Measurements from ENCODE around the gene FGF18.
"Not testable (repeated sequence)": the region's sequence is repeated elsewhere in the genome, so short reads cannot be mapped to it uniquely, and the experiment has no call there.

The FGF18 gene

DNA sequence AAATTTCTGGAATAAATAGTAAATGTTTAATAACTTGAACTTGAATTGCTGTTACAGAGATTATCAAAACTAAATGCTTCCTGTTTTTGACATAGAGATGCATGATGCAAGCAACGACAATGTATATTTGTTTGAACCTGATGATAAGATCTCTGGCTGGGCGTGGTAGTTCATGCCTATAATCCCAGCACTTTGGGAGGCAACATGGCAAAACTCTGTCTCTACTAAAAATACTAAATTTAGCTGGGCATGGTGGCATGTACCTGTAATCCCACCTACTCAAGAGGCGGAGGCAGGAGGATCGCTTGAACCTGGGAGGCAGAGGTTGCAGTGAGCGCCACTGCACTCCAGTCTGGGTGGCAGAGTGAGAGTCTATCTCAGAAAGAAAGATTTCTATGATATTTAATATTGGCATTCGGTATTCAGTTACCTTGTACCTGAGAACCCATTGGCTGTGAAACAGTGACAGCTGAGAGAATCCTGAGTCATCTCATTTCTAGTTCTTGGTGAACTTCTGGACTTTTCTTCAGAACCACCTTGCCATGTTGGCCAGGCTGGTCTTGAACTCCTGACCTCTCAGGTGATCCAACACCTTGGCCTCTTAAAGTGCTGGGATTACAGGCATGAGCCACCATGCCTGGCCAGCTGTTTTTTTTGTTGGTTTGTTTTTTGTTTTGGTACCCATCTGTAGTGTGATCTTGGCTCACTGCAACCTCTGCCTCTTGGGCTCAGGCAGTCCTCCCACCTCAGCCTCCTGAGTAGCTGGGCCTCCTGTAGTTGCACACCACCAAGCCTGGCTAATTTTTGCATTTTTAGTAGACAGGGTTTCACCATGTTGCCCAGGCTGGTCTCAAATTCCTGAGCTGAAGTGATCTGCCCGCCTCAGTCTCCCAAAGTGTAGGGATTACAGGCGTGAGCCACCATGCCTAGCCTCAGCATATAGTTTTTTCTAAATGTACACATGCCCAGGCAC is 10.0 kb upstream of the FGF18 start:
- DNase-seq = no peak
- TF ChIP-seq, protein P1, sequence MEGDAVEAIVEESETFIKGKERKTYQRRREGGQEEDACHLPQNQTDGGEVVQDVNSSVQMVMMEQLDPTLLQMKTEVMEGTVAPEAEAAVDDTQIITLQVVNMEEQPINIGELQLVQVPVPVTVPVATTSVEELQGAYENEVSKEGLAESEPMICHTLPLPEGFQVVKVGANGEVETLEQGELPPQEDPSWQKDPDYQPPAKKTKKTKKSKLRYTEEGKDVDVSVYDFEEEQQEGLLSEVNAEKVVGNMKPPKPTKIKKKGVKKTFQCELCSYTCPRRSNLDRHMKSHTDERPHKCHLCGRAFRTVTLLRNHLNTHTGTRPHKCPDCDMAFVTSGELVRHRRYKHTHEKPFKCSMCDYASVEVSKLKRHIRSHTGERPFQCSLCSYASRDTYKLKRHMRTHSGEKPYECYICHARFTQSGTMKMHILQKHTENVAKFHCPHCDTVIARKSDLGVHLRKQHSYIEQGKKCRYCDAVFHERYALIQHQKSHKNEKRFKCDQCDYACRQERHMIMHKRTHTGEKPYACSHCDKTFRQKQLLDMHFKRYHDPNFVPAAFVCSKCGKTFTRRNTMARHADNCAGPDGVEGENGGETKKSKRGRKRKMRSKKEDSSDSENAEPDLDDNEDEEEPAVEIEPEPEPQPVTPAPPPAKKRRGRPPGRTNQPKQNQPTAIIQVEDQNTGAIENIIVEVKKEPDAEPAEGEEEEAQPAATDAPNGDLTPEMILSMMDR (IDR thresholded peaks at IDR 0.05; ENCODE audit: low read depth, low read length) = no peak
- no peaks in the 10 kb centered on the region for H3K9me3 ChIP-seq
- H3K4me1 ChIP-seq = peaks cover 5% of the 10 kb centered on the region; the same call in 1 of the 2 replicates
- no peak overlapping the region for H3K4me3 ChIP-seq (ENCODE audit: low read depth, low read length)
- H3K27me3 ChIP-seq = no peaks in the 10 kb centered on the region
- H3K36me3 ChIP-seq = peaks cover 93% of the 10 kb centered on the region

DNA sequence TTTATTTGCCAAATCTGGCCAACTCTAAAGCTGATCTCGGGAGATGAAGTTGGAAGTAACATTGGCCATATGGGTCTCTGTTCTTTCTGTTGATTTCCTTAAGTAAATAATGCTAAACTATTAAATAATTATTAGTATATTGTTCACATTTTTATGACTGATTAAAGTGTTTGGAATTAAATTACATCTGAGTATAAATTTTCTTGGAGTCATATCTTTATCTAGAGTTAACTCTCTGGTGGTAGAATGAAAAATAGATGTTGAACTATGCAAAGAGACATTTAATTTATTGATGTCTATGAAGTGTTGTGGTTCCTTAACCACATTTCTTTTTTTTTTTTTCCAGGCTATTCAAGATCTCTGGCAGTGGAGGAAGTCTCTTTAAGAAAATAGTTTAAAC is 9.3 kb upstream of the FGF18 start:
- Histone ChIP-seq H3K9me3 (no peaks in the 10 kb centered on the region), H3K36me3 (peaks cover 88% of the 10 kb centered on the region), H3K4me1 (peaks cover 5% of the 10 kb centered on the region; the same call in 1 of the 2 replicates), H3K27me3 (no peaks in the 10 kb centered on the region), H3K4me3 (ENCODE audit: low read depth, low read length) (no peak overlapping the region)
- TF ChIP-seq, protein P1 (IDR thresholded peaks at IDR 0.05; ENCODE audit: low read depth, low read length) = no peak
- no peak for DNase-seq

DNA sequence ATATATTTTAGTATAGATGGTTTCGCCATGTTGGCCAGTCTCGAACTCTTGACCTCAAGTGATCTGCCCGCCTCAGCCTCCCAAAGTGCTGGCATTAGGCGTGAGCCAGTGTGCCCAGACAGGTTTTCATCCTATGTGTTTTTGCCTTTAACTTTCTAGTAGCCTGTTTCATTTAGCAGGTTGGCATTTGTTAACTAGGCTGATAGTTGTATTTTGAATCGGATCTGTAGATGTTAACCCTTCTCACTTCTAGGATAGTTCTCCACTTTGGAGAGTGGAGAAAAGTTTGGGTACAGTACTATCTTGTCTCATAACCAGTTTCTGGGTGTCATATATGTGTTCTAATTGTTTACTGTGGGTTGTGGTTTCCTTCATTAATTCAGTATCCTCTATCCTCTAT is 7.3 kb upstream of the FGF18 start:
- Histone ChIP-seq H3K9me3 (no peaks in the 10 kb centered on the region), H3K27me3 (no peaks in the 10 kb centered on the region), H3K36me3 (peaks cover 68% of the 10 kb centered on the region), H3K4me3 (ENCODE audit: low read depth, low read length) (no peak overlapping the region), H3K4me1 (peaks cover 2% of the 10 kb centered on the region; the same call in 1 of the 2 replicates)
- TF ChIP-seq, protein P1 (IDR thresholded peaks at IDR 0.05; ENCODE audit: low read depth, low read length) = no peak
- DNase-seq = no peak

DNA sequence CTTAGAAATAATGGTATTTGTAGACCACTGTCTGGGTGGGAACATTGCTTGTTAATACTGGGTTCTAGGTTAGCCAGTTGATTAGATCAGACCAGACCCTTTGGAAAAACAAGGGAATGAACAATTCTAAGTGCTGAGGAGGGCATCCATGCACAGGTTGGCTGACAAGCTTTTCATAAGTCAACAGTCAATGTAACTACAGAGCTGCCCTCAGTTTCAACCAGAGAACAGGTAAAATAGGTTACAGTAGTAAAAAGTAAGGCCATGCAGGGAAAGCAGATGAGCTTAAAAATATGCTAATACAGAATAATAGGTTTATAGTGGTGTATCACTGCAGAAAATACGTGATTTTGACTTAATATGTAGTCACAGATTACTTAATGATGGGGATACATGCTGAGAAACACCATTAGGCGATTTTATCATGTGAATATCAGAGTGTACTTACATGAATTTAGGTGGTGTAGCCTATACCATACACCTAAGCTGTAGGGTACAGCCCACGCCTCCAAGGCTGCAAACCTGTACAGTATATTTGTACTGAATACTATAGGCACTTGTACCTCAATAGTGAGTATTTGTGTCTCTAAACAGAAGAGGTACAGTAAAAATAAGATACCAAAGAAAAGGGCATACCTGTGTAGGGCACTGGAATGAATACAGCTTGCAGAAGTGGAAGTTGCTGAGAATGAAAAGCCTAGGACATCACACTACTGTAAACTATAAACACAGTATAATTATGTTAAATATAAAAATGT is 6.1 kb upstream of the FGF18 start:
- TF ChIP-seq, protein P1 (IDR thresholded peaks at IDR 0.05; ENCODE audit: low read depth, low read length) = no peak
- H3K4me3 ChIP-seq (ENCODE audit: low read depth, low read length) = no peak overlapping the region
- H3K4me1 ChIP-seq = peaks cover 3% of the 10 kb centered on the region; the same call in 1 of the 2 replicates
- no peaks in the 10 kb centered on the region for H3K9me3 ChIP-seq
- no peak for DNase-seq
- peaks cover 57% of the 10 kb centered on the region for H3K36me3 ChIP-seq
- no peaks in the 10 kb centered on the region for H3K27me3 ChIP-seq

DNA sequence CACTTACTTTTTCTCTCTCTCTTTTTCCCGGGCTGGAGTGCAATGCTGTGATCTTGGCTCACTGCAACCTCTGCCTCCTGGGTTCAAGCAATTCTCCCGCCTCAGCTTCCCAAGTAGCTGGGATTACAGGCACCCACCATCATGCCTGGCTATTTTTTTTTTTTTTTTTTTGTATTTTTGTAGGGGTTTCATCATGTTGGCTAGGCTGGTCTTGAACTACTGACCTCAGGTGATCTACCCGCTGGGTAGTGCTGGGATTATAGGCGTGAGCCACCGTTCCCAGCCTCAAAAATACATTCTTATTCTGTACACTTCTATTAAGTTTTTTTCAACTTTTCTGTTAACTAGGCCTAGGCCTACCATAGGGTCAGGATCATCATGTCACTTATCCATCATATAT is 5.5 kb upstream of the FGF18 start:
- not testable (repeated sequence) for H3K9me3 ChIP-seq; H3K4me3 ChIP-seq (ENCODE audit: low read depth, low read length); DNase-seq; H3K27me3 ChIP-seq; H3K4me1 ChIP-seq
- peaks cover 50% of the 10 kb centered on the region for H3K36me3 ChIP-seq

DNA sequence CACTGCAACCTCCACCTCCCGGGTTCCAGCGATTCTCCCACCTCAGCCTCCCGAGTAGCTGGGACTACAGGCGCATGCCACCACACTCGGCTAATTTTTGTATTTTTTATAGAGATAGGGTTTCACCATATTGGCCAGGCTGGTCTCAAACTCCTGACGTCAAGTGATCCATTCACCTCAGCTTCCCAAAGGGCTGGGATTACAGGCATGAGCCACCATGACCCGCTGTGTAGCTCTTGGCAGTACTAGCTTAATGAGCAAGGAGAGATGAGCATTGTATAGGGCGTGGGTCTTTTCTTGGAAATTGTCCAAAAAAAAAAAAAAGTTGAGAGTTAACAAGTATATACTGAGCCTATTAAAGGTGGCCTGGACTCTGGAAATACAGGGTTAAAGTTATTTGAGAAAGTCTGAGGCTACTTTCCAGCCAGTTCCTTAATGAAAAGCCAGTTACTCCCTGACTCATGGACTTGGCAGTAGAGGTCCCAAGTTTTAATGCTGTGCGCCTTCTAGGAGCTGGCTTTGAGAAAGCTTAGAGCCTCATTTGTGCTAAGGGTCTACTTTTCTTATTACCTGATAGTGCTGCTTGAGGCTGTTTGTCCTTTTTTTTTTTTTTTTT is 4.2 kb upstream of the FGF18 start:
- H3K27me3 ChIP-seq = peaks cover 13% of the 10 kb centered on the region
- no peaks in the 10 kb centered on the region for H3K9me3 ChIP-seq
- no peak overlapping the region for H3K4me3 ChIP-seq (ENCODE audit: low read depth, low read length)
- TF ChIP-seq, protein P1 (IDR thresholded peaks at IDR 0.05; ENCODE audit: low read depth, low read length) = no peak
- DNase-seq = no peak
- peaks cover 7% of the 10 kb centered on the region; the same call in 1 of the 2 replicates for H3K4me1 ChIP-seq
- peaks cover 38% of the 10 kb centered on the region for H3K36me3 ChIP-seq

All from BE2C (cell line).